Mucosa of rectum (tissue), 2 donors: ENCODE measurements around the gene GPR17.

Experiments
- H3K27ac ChIP-seq, 2 donors: one replicate each; pipeline ENCODE4 v1.7.0; 2013; ENCODE audit warnings: inconsistent platforms in 2 of 2, low read depth in 2 of 2, low read length in 2 of 2
- H3K27me3 ChIP-seq, 2 donors: one replicate each; pipeline ENCODE4 v1.7.0; 2013; ENCODE audit warnings: low read length in 2 of 2; ENCODE audit not compliant: control insufficient read depth in 2 of 2, insufficient read depth in 2 of 2
- H3K36me3 ChIP-seq, 2 donors: one replicate each; pipeline ENCODE4 v1.7.0; 2013; ENCODE audit warnings: low read length in 2 of 2; ENCODE audit not compliant: control insufficient read depth in 2 of 2, insufficient read depth in 2 of 2
- H3K4me1 ChIP-seq, 2 donors: one replicate each; pipeline ENCODE4 v1.7.0; 2013; ENCODE audit warnings: low read length in 2 of 2, mild to moderate bottlenecking in 1 of 2; ENCODE audit not compliant: control insufficient read depth in 2 of 2, insufficient read depth in 2 of 2
- H3K4me3 ChIP-seq, 2 donors: one replicate each; pipeline ENCODE4 v1.7.0; 2013; ENCODE audit warnings: low read length in 2 of 2
- H3K9ac ChIP-seq, 2 donors: one replicate each; pipeline ENCODE4 v1.7.0; 2013; ENCODE audit warnings: low read length in 2 of 2, low read depth in 1 of 2, mild to moderate bottlenecking in 1 of 2
- H3K9me3 ChIP-seq, 2 donors: one replicate each; pipeline ENCODE4 v1.7.0; 2013; ENCODE audit warnings: low read length in 2 of 2; ENCODE audit not compliant: control insufficient read depth in 2 of 2
- donor health status: healthy.
- donor health status: Normal muscosa, but diverticular disease.

Gene GPR17

GRCh38 chr2:127624320-127624755 lies 21.6 kb upstream of the GPR17 start:
- no peak overlapping the region for H3K27ac ChIP-seq
- no peak overlapping the region for H3K4me3 ChIP-seq
- H3K4me1 ChIP-seq = no peaks in the 10 kb centered on the region
- no peak overlapping the region for H3K9ac ChIP-seq
- no peaks in the 10 kb centered on the region for H3K27me3 ChIP-seq
- H3K36me3 ChIP-seq = peaks cover 22 to 42% of the 10 kb centered on the region in 2 donors
- H3K9me3 ChIP-seq = no peaks in the 10 kb centered on the region

DNA sequence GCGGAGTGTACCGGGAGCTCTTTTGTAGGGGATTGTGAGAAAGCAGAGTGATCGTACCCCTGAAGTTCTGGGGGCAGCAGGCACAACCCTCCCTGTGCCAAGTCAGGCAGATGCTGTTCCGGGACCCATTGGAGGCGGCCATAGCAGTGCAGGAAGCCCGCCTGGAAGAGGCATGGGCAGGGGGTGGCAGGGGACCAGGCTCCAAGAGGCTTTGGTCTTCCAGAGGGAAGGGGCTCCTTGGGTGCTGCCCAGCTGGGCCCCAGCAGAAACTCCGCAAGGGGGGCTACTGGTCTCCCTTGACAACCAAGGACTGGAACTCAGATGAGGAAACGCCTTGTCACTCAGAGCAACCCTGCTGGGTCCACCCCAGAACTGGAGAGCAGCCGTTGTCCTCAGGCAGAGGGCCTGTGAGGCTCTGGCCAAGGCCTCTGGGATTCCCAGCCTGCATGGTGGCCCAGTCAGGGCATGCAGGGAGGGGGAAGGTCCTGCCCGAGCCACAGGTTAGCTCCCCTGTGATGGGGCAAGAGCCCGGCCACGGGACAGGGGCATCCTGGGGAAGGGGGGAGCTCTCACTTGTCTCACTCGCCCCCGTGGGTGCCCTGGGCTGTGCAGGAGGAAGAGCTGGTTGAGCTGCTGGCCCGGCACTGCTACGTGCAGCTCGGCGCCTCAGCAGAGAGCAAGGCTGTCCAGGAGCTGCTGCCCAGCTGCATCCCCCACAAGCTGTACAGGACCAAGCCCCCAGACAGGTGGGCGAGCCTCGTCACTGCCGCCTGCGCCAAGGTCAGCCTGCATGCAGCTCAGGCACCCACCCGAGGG lies 21.0 kb upstream of the GPR17 start:
- H3K36me3 ChIP-seq = peaks cover 22 to 42% of the 10 kb centered on the region in 2 donors
- no peak overlapping the region for H3K4me3 ChIP-seq
- no peak overlapping the region for H3K27ac ChIP-seq
- H3K9me3 ChIP-seq = no peaks in the 10 kb centered on the region
- H3K4me1 ChIP-seq = no peaks in the 10 kb centered on the region
- no peak overlapping the region for H3K9ac ChIP-seq
- H3K27me3 ChIP-seq = no peaks in the 10 kb centered on the region

DNA sequence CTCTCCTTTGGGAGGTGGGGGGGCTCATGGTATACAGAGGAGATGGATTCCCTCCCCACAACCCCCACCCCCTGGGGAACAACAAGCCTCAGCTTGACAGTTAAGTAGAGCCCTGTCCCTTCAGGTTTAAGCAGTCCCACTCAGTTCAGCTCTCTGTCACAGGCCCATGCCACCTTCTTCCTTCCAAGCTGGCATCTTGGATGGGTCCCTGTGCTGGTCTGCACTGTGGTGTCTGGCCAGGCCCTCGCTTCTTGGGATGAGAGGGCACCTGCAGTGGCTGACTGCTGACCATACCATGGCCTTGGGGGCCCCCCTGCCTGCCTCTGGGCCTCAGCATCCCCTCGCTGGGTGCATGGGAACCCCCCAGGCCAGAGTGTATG lies 20.4 kb upstream of the GPR17 start:
- no peak overlapping the region for H3K9ac ChIP-seq
- no peak overlapping the region for H3K27ac ChIP-seq
- H3K9me3 ChIP-seq = no peaks in the 10 kb centered on the region
- no peak overlapping the region for H3K4me3 ChIP-seq
- peaks cover 22 to 42% of the 10 kb centered on the region in 2 donors for H3K36me3 ChIP-seq
- H3K4me1 ChIP-seq = no peaks in the 10 kb centered on the region
- H3K27me3 ChIP-seq = no peaks in the 10 kb centered on the region

- Histone ChIP-seq H3K4me3 (no peak overlapping the region), H3K27me3 (no peaks in the 10 kb centered on the region), H3K4me1 (no peaks in the 10 kb centered on the region), H3K27ac (no peak overlapping the region), H3K9ac (no peak overlapping the region), H3K9me3 (no peaks in the 10 kb centered on the region), H3K36me3 (peaks cover 22 to 45% of the 10 kb centered on the region in 2 donors)
Measured at GRCh38 chr2:127626175-127626574, 19.8 kb upstream of the GPR17 start.

DNA sequence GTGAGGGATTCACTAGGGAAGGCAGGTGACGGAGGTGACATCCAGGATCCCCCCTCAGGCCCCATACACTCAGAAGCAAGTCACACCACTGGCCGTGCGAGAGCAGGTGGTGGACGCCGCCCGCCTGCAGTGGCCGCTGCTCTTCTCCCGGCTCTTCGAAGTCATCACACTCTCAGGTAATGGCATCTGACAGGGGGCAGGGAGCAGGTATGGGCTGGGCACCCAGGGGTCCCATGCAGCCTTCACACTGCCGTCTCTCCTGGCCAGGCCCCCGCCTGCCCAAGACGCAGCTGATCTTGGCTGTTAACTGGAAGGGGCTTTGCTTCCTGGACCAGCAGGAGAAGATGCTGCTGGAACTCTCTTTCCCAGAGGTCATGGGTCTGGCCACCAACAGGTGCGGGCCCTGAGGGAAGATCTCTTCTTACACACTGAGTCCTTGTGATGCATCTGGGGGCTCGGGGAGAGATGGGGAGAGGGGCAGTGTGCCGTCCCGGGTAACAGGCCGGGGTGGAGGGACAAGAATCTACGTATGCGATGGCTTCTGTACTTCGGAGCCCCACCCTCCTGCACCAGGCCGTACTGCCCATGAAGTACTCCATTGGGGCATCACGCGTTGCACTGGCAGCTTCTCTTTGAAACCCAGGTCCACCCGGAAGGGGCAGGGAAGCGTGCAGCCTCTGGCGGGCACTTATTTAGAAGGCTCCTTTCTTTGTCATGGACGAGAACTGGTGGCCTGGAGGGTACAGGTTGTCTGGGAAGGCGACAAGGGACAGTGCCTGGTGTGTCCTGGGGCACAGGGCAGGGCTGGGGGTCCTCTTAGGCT lies 18.8 kb upstream of the GPR17 start:
- Histone ChIP-seq H3K4me3 (no peak overlapping the region), H3K4me1 (no peaks in the 10 kb centered on the region), H3K27me3 (no peaks in the 10 kb centered on the region), H3K27ac (no peak overlapping the region), H3K9me3 (no peaks in the 10 kb centered on the region), H3K36me3 (peaks cover 20 to 43% of the 10 kb centered on the region in 2 donors), H3K9ac (no peak overlapping the region)

DNA sequence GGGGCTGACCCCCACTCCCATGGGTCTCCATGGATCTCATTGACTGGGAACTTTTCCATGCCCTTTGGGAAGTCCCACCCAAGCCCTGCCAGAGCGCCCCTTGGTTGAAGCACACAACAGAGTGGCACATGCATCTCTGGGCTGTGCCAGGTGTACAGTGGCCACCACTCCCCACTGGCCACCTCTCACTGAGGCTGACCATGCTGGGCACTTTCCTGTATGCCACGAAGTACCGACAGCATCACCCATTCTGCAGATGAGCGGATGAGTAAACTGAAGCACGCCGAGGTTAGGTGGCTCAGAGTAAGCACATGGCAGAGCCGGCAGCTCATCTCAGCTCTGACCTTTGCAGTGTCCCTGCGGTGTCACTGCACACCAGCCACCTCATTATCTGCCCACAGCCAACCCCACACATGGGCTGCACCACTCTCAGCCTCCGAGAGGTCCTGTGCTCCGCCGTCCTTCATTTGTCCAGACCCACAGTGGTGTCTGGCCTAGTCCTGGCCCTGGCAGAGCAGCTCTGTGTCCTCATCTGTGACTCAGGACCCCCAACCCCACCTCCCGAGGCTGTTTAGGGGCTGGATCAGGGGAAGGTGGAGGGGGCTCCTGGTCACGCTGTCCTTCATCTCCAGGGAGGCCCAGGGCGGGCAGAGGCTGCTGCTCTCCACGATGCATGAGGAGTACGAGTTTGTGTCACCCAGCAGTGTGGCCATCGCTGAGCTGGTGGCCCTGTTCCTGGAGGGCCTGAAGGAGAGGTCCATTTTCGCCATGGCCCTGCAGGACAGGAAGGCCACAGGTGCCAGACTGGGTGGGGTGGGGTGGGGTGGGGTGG lies 18.0 kb upstream of the GPR17 start:
- no peaks in the 10 kb centered on the region for H3K27me3 ChIP-seq
- no peak overlapping the region for H3K27ac ChIP-seq
- H3K36me3 ChIP-seq = peaks cover 13 to 35% of the 10 kb centered on the region in 2 donors

GRCh38 chr2:127628767-127629614 lies 17.0 kb upstream of the GPR17 start:
- Histone ChIP-seq H3K27me3 (no peaks in the 10 kb centered on the region), H3K9me3 (no peaks in the 10 kb centered on the region), H3K27ac (no peak overlapping the region), H3K4me3 (no peak overlapping the region), H3K9ac (no peak overlapping the region), H3K4me1 (peaks cover 4 to 5% of the 10 kb centered on the region in 2 donors), H3K36me3 (peaks cover 6 to 25% of the 10 kb centered on the region in 2 donors)

More for the DNA sequence above, 18.0 kb upstream of the GPR17 start:
- H3K4me3 ChIP-seq = no peak overlapping the region
- no peak overlapping the region for H3K9ac ChIP-seq
- no peaks in the 10 kb centered on the region for H3K9me3 ChIP-seq
- H3K4me1 ChIP-seq = peaks cover 0 to 2% of the 10 kb centered on the region in 2 donors

DNA sequence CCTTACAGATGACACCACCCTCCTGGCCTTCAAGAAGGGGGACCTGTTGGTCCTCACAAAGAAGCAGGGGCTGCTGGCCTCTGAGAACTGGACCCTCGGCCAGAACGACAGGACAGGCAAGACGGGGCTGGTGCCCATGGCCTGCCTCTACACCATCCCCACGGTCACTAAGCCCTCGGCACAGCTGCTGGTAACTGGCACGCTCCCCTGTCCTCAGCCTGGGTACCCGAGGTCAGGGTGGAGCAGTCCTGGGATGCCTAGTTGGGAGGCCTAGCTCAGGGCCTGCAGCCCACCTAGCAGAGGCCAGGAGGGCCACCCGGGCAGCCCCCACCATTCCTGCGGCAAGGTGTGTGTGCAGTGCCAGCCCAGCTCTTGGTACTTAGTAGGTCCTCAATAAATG lies 16.3 kb upstream of the GPR17 start:
- Histone ChIP-seq H3K9me3 (no peaks in the 10 kb centered on the region), H3K4me3 (no peak overlapping the region), H3K9ac (no peak overlapping the region), H3K27me3 (no peaks in the 10 kb centered on the region), H3K27ac (no peak overlapping the region), H3K36me3 (peaks cover 6 to 18% of the 10 kb centered on the region in 2 donors), H3K4me1 (peaks cover 5 to 8% of the 10 kb centered on the region in 2 donors)

GRCh38 chr2:127630096-127630863 lies 15.7 kb upstream of the GPR17 start:
- H3K36me3 ChIP-seq = peaks cover 9 to 13% of the 10 kb centered on the region in 2 donors
- peaks cover 5 to 8% of the 10 kb centered on the region in 2 donors for H3K4me1 ChIP-seq
- H3K9me3 ChIP-seq = no peaks in the 10 kb centered on the region

More at GRCh38 chr2:127630096-127630863, 15.7 kb upstream of the GPR17 start:
- H3K4me3 ChIP-seq = no peak overlapping the region
- H3K27me3 ChIP-seq = no peaks in the 10 kb centered on the region
- H3K27ac ChIP-seq = no peak overlapping the region
- H3K9ac ChIP-seq = no peak overlapping the region
